HG02938 (cell line): ENCODE results near the gene TMEM217.

ENCODE experiments used
- ATAC-seq: cut with Tn5 transposase; IDR thresholded peaks from one replicate; pipeline ENCODE4 v1.9.1; 2021; ENCODE audit warnings: mild to moderate bottlenecking, moderate library complexity; ENCODE audit not compliant: unreplicated experiment

TMEM217 gene

DNA sequence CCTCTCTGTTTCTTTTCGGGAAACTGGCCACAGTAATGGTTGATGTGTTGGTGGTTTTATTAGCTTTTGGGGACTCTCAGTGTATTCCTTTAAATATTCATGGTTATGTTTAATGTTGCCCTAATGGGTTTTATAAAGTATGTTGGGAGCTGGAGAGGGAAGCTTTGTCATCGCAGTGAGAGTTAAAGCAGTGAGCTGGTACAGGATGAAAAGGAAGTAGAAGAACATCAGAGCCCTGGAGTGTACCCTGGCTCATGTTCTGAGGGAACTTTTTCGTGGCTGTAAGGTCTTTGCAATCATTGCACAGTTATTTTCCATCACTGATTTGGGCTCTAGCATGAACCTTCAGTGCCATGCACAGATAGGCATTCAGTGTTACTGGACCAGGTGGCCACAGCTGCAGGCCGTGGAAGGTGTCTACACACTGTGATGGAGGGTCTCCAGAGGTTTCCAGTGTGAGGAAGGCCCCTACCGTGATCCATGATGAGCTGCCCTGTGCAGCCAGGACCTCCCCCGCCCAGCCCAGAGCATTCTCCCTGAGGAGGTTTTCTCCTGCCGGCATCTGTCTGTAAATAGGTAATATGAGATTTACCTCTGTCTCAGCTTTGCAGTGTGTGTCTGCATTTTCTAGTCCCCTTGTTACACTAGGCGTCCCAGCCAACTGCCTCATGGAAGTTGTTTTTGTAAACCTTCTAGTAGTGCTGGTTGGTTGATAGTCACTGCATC, 22.4 kb upstream of the TMEM217 start:
- ATAC-seq, result no peak

DNA sequence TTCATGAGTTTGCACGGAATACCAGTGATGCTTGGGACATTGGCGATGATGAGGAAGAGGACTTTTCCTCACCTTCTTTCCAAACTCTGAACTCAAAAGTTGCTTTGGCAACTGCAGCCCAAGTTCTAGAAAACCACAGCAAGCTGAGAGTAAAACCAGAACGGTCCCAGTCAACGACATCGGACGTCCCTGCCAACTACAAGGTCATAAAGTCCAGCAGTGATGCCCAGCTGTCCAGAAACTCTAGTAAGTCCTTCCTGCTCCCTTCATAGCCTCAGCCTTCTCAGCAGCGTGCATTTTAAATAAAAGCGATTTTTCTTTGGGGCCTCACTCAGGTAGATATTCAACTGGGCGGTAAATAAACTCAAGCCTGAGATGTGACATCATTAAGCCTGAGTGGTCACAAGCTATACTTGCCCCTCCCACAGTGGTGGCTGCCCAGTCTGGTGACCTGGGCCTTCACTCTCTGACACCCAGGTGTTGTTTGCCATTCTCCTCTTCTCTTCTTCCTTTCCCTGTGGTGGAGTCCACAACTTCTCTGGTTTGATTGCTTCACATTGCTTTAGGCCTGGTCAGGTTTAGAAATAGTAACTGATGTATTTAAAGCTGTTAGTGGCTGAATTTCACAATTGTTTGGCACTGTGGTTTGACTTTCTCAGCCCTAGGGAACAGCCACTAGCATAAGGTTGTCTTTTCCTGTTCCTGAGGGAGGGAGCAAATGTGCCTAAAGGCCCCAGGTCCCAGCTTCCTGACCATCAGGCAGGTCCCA, 21.6 kb upstream of the TMEM217 start:
- ATAC-seq, result no peak

DNA sequence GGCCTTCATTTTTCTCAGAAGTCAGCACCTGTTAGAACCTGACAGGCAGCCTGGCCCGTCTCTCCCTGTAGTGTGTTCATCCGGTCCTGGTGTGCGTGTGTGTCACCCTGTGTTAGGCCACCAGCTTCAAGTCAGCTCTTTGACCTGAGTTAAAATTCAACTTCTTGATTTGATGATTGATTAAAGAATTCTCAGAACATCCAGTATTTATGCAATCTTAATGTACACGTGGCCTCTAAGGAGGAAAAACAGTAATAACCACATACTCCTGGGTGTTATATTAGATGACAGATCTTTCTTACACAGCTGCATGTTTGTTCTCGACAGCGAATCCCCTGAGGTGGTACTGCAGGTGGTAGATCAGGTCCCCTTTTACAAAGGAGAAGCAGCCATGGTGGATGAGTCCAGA, 19.1 kb upstream of the TMEM217 start:
- ATAC-seq, result peak; percentile 55

DNA sequence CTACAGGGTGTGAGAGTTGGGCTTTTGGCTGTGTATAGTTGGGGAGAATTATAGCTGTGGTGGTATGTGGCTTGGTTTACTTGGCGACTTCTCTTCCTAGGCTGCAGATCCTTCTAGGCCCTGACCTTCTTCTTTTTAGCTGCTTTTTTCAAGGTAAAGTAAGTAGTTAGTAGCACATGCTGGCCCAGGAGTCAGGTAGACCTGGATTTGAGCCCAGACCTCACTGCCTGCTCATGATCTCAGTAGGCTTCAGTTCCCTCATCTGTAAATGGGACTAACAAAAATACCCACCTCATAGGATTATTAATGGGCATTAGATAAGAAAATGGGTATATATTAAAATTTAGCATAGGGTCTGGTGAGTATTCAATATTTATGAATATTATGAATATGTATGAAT, 17.4 kb upstream of the TMEM217 start:
- no peak for ATAC-seq

DNA sequence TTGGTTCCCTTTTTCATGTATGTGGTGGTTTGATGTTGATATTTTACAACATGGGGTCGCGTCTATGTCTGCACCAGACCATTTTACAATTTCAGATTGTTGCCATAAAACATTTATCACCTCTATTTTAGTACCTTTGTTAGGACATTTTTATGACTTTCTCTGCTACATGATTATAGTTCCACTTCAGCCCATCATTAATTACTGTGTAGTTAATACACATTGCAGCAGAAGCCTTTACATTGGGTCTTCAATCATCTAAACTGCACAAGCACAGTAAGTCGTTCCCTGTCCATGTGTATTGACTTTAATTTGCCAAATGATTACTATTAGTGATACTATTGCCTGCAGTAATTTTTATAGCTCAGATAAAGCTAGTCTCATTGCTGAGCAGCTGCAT, 15.7 kb upstream of the TMEM217 start:
- no peak for ATAC-seq

DNA sequence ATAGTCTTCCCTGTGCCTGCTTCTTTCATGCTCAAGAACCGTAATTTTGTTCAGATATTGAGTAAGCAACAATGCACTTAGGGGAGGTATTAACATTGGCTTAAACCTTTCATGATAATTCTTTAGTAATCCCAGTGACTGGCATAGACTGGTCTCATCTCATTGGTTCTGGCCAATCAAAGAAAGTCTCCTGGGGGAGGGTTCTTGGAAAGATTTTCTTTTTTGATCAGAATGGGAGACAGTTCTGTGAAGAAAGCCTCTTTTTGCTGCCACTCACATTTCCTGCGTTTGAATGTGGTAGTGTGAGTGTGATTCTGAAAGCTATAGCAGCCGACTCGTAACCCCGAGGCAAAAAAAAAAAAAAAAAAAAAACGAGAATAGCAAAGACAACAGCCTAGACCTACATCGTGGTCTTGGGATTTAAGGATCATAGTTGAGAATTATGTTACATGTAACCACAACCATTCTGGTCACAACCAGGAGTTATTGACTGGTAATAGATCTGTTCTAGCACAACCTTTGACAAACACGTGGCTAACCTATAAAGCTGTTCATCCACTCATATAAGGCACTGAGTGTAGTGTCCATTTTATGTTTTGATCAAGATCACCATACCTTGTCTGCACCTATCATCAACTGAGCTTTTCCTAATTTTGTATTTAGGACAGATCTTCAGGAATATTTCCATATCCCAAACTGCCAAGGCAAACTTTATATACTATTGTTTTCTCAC, 15.1 kb upstream of the TMEM217 start:
- no peak for ATAC-seq

DNA sequence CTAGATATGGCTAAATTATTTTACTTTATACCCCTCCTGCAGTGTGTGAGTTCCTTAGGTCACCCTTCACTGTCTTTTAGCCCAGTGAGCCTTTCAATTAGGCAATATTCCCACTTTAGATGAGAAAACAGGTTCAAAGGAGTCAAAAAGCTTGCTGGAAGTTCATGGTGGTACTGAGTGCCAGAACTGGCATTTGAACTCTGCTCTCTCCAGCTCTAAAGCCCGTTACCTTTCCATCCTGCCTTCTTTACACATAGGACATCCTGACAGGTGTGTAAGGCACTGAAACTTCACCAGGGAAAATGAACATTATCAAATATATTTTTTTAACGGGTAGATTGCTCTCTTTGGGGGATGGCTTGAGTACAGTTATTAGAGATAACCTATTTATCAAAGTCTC, 11.2 kb upstream of the TMEM217 start:
- ATAC-seq, result no peak

DNA sequence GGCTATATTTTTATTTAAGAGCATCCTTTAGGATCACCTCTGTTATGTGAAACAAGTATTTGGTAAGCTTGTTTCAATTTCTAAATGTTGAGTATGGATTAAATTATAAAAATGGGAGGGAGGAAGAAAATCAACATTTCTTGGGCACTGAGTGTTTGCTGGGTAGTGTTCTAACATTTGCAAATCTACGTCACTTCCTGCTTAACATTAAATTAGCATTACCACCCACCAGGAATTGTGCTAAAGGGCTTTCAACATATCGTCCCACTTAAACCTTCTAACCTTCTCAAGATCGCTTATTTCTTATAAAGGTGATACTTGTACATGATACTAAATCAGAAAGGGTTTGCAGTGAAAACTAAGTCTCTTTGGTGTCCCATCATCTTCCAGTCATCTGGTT, 7.9 kb upstream of the TMEM217 start:
- no peak for ATAC-seq

DNA sequence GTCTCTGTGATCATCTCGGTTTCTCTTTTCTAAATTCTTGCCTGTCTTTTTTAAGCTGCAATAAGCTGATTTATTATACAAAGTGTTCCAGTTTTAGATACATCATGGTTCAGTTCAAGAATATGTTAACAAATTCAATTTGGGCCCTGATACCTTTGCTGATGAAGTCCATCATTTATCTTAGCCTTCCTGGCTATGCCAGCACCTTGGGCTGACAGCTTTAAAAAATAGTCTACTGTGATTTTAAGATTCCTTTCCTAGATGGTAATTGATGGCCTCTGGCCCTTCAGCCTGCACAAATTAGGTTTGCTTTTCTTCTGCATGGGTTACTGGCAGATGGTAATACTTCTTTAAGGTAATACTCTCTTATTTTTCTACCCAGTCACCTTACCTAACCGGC, 7.1 kb upstream of the TMEM217 start:
- ATAC-seq, result no peak

DNA sequence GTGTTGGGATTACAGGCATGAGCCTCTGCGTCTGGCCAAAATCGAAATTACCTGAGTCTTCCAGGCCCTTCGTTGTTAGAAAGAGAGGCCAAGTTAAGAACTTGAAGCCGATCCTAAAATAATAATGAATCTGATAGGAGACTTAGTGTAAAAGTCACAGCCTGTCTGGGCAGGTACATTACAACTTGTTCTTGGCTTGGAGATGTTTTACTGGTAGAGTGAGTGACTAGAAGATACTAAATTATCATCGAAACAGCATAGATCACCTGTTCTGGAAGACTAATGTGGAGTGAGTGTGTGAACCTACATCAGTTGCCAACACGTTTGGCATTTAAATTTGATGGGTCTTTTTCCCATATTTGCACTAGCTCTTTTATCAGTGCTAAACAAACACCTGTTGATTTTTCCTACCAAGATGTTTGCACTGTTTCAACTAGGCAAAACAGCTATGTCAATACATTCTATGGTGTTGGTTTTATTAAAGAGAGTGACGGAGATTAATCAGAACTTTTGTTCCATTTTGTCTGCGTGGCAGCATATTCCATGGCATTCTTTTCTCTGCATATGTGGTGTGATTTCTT, 4.6 kb upstream of the TMEM217 start:
- no peak for ATAC-seq

DNA sequence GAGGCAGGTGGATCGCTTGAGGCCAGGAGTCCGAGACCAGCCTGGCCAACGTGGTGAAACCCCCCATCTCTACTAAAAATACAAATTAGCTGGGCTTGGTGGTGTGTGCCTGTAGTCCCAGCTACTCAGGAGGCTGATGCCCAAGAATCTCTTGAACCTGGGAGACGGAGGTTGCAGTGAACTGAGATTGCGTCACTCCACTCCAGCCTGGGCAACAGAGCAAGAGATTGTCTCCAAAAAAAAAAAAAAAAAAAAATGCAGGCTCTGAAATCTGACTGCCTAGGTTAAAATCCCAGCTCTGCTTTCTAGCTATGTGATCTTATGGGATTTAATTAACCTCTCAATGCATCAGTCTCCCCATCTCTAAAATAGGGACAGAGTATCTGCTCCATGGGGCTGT, 3.3 kb upstream of the TMEM217 start:
- ATAC-seq, result no peak

DNA sequence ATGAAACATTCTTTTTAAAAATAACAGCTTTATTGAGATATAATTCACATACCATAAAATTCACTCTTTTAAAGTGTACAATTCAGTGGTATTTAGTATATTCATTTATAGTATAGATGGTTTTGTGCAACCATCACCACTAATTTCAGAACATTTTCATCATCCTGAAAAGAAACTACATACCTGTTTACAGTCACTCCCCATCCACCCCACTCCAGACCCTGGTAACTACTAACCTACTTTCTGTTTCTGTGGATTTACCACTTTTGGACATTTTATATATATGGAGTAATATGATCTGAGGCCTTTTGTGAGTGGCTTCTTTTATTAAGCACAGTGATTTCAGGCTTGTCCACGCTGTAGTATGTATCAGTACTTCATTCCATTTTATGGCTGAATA, 2.5 kb upstream of the TMEM217 start:
- ATAC-seq, result no peak

DNA sequence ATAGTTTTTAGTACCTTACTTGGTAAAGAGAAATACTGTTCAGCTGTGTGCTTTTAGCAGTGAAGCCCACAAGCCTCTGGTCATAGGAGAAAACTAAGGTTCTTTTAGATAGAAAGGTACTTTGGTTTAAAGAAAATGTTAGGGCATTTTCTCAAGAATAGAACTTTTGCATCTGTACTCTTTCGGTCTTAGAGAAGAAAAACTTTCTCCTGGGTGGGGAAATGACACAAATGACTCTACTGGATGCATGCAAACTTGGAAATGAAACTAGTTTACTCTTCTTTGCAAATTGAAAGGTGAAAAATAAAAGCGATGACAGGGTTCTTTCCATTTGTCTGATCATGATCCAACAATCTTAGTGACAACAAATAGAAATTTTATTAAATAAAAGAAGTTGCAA, 2.1 kb upstream of the TMEM217 start:
- ATAC-seq, result no peak

DNA sequence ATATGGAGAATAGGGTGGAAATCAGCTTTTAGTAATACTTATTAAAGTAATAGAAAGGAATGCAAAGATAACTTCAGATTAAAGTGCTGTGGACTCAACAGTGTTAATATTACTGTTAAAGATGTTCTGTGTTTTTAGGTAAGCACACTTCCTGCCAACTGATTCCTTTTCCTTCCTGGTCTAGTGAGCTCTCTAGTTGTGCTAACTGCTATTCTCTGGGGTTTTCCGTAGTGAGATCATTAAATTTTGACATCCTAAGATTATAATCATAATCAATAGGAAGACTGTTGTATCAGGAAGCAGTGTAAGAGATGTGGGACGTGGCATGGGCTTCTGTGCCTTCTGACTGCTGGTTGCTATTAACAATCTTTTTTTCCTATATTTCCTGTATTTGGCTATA, 1.2 kb upstream of the TMEM217 start:
- ATAC-seq, result no peak

DNA sequence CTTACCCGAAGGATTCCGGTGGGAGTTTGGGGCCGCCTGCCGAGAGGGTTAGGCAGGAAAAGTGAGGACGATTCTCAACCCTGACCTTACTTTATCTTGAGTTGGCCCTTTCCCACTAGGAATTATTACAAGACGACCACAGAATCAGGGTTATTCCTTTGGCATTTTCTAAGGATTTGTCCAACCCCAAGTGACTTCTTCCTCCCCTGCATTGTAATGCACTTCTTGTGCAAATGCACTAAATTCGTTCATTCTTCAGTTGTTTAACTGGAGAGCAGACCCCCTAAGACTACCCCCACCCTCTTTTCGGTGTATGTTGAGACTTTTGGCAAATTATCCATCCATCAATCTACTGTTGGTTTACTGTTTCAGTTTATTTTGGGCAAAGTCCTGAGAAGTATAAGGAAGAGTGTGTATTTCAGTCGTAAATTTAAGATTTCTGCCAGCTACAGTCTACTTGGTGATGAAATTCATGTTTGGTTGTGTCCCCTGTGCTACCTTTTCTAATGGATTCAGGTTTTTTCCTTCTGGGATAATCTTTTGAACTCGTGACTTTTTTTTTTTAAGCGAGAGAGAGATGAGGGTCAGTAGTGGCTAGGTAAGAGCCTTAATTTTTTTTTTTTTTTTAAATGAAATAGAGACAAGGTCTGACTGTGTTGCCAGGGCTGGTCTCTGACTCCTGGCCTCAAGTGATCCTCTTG, 611 bp upstream of the TMEM217 start:
- ATAC-seq, result no peak

DNA sequence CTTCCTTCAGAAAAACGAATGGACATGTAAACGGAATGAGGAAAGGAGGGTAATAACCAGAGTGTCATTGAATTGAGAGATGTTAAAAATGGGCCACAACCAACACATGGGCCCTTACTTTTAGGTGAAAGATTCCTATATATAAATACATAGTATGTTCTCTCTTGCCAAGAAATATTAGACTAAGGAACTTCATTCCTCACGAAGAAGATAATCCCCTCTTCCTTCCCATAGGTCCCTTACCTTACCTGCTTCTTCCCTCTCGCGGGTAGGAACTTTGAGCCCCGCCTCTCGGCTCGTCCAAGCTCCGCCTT, 667 bp downstream of the TMEM217 start:
- ATAC-seq, result no peak

DNA sequence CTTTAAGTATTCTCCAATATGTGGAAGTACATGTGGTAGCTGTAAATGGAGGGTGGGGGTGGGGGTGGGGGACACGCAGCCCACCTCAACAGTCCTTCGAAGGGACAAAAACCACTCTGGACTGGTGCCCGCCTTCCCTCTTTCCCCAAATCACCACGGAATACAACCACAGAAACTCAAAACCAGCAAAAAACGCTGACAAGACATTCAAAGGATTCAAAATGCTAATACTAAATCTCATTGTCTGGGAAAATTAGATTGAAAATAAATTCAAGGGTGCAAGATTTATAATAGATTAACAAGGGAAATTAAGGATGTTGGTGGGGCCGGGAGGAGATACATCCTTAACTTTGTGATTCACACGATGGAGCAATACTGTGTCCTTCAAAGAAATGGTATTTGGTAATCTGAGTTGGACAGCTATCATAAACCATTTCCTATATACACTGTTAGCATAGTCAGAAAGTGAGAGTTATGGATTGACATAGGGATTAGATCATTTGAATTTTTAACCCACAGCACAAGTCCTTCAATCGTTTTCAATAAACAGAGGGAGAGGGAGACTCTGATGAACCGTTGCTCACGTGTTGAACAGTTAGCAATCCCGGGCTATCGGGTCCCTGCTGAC, 1.1 kb downstream of the TMEM217 start:
- ATAC-seq, result no peak

DNA sequence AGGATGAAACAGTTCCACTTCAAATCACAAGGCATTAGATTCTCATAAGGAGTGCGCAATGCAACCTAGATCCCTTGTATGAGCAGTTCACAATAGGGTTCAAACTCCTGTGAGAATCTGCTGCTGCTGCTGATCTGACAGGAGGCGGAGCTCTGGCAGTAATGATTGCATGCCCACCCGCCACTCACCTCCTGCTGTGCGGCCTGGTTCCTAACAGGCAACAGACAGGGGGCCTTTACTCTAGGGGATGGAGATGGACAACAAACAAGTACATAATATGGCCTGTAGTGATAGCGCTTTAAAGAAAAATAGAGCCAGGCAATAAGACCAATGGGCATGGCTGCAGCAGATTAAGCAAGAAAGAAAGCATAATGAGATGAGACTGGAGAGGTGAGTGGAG, 3.1 kb downstream of the TMEM217 start:
- ATAC-seq, result no peak

DNA sequence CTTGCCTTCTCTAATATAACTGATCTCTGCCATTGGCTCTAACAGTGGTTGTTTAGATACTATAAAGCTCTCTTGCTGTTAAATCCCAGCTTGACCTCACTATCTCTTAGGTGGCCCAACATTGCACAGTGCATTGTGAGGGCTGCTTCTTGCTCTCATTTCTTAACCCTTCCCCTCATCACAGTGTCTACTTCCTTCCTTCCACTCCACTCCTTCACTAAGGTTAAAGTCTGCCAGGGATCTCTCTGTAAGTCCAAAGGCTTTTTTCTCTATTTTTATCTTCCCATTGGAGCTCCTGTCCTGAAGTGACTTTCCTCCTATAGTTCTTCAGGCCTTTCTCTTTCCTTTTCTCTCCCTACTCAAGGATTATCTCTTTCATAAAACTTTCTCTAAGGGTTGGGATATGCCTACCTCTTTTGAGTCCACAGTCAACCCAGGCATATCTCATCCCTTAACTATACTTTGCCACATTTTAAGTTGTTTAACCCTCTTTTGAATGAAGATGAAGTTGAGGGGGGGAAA, 4.4 kb downstream of the TMEM217 start:
- no peak for ATAC-seq

DNA sequence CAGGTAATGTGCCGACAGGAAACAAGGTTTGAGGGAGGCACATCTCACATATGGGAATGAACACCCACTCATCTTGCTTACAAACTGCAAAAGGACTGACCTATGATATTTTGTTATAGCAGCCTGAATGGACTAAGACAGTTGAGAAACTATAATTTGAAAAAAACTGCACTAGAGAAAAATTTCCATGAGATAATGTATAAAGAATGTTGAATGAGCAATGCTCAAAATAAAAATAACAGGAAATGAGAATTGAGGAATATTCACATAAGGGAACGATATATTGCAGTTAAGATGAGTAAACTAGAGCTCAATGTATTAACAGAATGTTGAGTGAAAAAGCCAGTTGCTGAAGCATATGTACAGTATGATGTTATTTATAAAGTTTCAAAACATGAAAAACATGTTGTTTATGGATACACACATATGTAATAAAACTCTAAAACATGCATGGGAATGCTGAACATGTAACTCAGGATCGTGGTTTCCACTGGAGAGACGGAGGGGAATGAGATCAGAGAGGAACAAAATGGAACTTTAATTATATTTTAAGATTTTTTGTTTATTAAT, 6.6 kb downstream of the TMEM217 start:
- ATAC-seq, result no peak
